Measurements from ENCODE around the gene OXT.
"Not testable (repeated sequence)": the region's sequence is repeated elsewhere in the genome, so short reads cannot be mapped to it uniquely, and the experiment has no call there.

The OXT gene

DNA sequence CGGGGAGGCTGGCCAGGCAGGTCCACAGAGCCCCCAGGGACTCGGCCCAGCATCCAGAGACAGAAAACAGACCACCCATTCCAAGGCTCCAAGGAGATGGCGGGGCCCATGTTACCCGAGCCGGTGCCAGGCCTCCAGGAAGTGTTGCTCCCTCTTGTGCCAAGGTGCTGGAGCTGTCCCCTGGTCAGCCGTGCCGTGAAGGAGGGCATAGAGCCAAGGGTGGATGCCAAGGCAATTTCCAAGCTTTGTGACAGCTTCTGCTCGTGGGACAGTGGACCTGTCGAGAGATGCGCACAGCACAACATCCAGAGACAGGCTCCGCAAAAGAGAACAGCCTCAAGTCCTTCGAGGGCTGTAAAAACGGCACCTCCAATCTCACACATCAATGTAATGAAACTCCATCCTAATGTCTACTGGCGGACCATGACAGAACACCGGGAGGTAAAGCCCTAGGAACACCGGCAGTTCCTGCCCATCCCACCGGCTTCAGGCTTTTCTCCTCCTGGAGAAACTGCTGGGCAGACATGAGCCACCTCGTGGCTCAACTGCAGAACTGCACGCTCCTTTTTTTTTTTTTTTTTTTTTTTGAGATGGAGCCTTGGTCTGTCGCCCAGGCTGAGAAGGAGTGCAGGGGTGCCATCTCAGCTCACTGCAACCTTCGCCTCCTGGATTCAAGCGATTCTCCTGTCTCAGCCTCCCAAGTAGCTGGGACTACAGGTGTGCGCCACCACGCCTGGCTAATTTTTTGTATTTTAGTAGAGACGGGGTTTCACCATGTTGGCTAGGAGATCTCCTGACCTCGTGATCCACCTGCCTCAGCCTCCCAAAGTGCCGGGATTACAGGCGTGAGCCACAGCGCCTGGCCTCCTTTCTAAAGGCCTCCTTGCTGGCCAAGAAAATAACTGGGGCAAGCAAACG, 44.0 kb downstream of the OXT start:
- DNase-seq: no peak

- no peak for DNase-seq
These were observed 44.9 kb downstream of the OXT start for GRCh38 chr20:3116341-3116740.

DNA sequence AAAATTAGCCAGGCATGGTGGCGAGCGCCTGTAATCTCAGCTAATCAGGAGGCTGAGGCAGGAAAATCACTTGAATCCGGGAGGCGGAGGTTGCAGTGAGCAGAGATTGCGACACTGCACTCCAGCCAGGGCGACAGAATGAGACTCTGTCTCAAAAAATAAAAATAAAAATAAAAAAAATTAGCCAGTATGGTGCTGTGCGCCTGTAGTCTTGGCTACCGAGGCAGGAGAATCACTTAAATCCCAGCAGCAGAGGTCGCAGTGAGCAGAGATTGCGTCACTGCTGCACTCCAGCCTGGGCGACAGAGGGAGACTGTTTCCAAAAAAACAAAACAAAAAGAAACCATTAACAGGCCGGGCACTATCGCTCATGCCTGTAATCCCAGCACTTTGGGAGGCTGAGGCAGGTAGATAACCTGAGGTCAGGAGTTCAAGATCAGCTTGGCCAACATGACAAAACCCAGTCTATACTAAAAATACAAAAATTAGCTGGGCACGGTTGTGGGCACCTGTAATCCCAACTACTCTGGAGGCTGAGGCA, 46.5 kb downstream of the OXT start:
- not testable (repeated sequence) for DNase-seq

GRCh38 chr20:3119044-3119443, 47.6 kb downstream of the OXT start:
- DNase-seq: no peak

GRCh38 chr20:3121271-3121911, 50.0 kb downstream of the OXT start:
- DNase-seq: no peak
